Osteoblast (primary cell): ENCODE results near the gene C1QL1. TPM values are rescaled to one million over a fixed set of nuclear protein-coding genes. Genes with fewer than 3 reads are reported as not detected.
A peak's percentile ranks its signal among the peaks of the same experiment; 100 is the strongest.

Experiments used
- DNase-seq: peaks from one replicate; pipeline ENCODE4 v3.0.0; 2011; ENCODE audit warnings: low spot score, mixed read lengths; ENCODE audit not compliant: insufficient read length; ENCODE audit errors: missing footprints
- H2AFZ ChIP-seq: 2 replicates; pipeline ENCODE4 v1.6.0; 2011; ENCODE audit warnings: mild to moderate bottlenecking, low read length
- H3K27ac ChIP-seq: 2 replicates; pipeline ENCODE4 v1.5.1; 2011; ENCODE audit warnings: mild to moderate bottlenecking, low read depth, low read length, moderate library complexity
- H3K27me3 ChIP-seq: 2 replicates; pipeline ENCODE4 v1.6.0; 2012; ENCODE audit warnings: mild to moderate bottlenecking, control low read depth, inconsistent platforms, low read length, moderate library complexity; ENCODE audit not compliant: insufficient read depth
- H3K36me3 ChIP-seq: 2 replicates; pipeline ENCODE4 v1.5.1; 2011; ENCODE audit warnings: mild to moderate bottlenecking, low read length, control low read depth, moderate library complexity; ENCODE audit not compliant: insufficient read depth
- H3K4me1 ChIP-seq: 2 replicates; pipeline ENCODE4 v1.5.1; 2011; ENCODE audit warnings: mild to moderate bottlenecking, low read length, control low read depth, moderate library complexity; ENCODE audit not compliant: insufficient read depth
- H3K4me2 ChIP-seq: 2 replicates; pipeline ENCODE4 v1.6.0; 2011; ENCODE audit warnings: mild to moderate bottlenecking, low read length; ENCODE audit not compliant: insufficient read depth
- H3K4me3 ChIP-seq: fragments of 200-600 bp; sonication (generic); 3 replicates; pipeline ENCODE4 v1.5.1; 2012; ENCODE audit warnings: mild to moderate bottlenecking, low read length, inconsistent platforms; ENCODE audit not compliant: insufficient read depth
- H3K79me2 ChIP-seq: 2 replicates; pipeline ENCODE4 v1.6.0; 2012; ENCODE audit warnings: mild to moderate bottlenecking, low read length, control low read depth, inconsistent platforms; ENCODE audit not compliant: insufficient read depth
- H3K9me3 ChIP-seq: 2 replicates; pipeline ENCODE4 v1.5.1; 2011; ENCODE audit warnings: low read depth, low read length, control low read depth
- H4K20me1 ChIP-seq: 2 replicates; pipeline ENCODE4 v1.6.0; 2012; ENCODE audit warnings: mild to moderate bottlenecking, low read length, control low read depth; ENCODE audit not compliant: insufficient read depth
- total RNA-seq: library from RNA; depleted of rRNA; stranded (reverse); fragments of >200 nt; gene quantifications from 2 replicates; pipeline ENCODE4 v1.2.3, GENCODE V29; 2012
- TF ChIP-seq, protein P1 (sequence below): IDR thresholded peaks from 2 replicates; pipeline ENCODE4 v1.5.1; 2011; ENCODE audit warnings: mild to moderate bottlenecking, low read depth, low read length, moderate library complexity; ENCODE audit errors: extremely low read depth

Gene C1QL1
- total RNA-seq, 1 donor, result under 0.01 TPM

DNA sequence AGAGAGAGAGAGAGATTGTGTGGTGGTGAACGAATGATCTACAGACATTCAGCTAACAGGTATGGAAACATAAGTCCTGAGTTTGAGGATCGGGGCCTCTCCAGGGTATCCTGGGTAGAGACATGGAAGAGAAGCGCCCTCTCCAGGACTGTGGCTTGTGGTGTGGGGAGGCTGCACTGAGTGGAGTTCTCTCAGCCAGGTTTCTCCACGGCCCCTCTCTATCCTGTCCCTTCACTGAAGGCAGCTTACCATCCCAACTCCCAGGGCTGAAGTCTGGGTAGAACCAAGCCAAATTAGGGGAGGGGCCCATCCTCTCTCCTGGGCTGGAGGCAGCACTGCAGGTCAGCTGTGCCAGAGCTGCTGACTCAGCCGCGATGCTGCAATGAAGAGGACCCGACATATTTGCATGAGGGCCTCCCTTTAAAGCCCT, 6.2 kb downstream of the C1QL1 start:
- no peaks in the 10 kb centered on the region for H3K79me2 ChIP-seq
- no peaks in the 10 kb centered on the region for H3K9me3 ChIP-seq
- no peak overlapping the region for H3K4me2 ChIP-seq
- H2AFZ ChIP-seq, result no peak overlapping the region
- peak; percentile 87 for DNase-seq
- no peaks in the 10 kb centered on the region for H3K4me1 ChIP-seq
- H4K20me1 ChIP-seq, result no peaks in the 10 kb centered on the region
- no peak overlapping the region for H3K4me3 ChIP-seq
- no peak overlapping the region for H3K27ac ChIP-seq
- peaks cover 22% of the 10 kb centered on the region for H3K27me3 ChIP-seq
- TF ChIP-seq, protein P1, sequence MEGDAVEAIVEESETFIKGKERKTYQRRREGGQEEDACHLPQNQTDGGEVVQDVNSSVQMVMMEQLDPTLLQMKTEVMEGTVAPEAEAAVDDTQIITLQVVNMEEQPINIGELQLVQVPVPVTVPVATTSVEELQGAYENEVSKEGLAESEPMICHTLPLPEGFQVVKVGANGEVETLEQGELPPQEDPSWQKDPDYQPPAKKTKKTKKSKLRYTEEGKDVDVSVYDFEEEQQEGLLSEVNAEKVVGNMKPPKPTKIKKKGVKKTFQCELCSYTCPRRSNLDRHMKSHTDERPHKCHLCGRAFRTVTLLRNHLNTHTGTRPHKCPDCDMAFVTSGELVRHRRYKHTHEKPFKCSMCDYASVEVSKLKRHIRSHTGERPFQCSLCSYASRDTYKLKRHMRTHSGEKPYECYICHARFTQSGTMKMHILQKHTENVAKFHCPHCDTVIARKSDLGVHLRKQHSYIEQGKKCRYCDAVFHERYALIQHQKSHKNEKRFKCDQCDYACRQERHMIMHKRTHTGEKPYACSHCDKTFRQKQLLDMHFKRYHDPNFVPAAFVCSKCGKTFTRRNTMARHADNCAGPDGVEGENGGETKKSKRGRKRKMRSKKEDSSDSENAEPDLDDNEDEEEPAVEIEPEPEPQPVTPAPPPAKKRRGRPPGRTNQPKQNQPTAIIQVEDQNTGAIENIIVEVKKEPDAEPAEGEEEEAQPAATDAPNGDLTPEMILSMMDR, result peak; percentile 12
- no peaks in the 10 kb centered on the region for H3K36me3 ChIP-seq

DNA sequence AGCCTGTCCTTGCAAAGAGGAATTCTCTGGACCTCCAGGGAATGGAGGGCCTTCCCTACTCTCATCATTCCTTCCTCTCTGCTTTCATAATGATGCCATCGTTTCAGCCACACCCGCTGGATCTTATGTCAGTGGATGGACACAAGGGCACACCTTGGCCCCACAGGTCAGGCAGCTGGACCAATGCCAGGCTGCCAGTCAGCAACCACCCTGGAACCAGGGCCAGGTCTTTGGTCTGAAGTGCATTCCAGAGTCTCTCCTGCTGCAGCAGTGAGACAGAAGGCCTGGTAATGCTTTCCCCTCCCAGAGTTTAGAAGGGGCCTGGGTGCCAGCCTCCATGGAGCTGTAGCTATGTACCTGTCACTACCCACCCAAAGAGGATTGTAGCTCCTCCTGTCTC, 7.4 kb downstream of the C1QL1 start:
- TF ChIP-seq, protein P1, result no peak
- no peak overlapping the region for H3K4me3 ChIP-seq
- H2AFZ ChIP-seq, result no peak overlapping the region
- no peaks in the 10 kb centered on the region for H3K79me2 ChIP-seq
- no peaks in the 10 kb centered on the region for H4K20me1 ChIP-seq
- no peaks in the 10 kb centered on the region for H3K9me3 ChIP-seq
- DNase-seq, result no peak
- H3K27ac ChIP-seq, result no peak overlapping the region
- peaks cover 11% of the 10 kb centered on the region for H3K27me3 ChIP-seq
- H3K4me1 ChIP-seq, result no peaks in the 10 kb centered on the region
- H3K36me3 ChIP-seq, result no peaks in the 10 kb centered on the region
- H3K4me2 ChIP-seq, result no peak overlapping the region

DNA sequence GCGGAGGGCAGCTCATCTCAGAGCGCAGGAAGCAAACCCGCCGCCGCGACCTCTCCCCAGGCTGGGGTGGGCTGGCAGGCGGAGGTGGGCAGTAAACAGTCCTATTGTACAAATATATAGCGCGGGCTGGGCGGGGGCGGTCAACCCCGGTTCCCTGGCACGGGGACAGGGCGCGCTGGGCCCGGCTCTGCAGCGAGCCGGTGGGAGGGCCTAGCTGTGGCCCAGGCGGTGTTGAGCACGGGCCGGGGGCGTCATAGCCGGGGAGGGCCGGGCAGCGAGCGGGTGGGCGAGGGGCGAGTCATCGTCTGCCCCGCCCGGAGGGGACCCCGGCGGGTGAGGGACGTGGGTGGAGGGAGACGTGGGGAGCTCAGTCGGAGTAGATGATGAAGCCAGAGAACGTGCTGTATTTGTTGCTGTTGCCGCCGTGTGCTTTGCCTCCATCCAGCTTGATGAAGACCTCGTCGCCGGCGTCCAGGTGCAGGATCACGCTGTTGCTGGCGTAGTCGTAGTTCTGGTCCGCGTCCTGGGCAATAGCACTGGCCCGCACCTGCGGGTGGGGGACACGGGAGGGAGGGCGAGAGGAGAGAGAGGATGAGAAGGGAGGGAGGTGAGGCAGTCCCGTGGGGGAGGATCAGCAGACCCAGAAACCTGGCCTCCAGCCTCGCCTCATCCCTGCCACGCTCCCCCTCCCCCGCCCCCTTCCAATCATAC, 8.1 kb downstream of the C1QL1 start:
- peaks cover 6% of the 10 kb centered on the region for H3K27me3 ChIP-seq
- peak overlapping the region; percentile 39 for H3K4me3 ChIP-seq
- H4K20me1 ChIP-seq, result no peaks in the 10 kb centered on the region
- no peaks in the 10 kb centered on the region for H3K79me2 ChIP-seq
- H3K36me3 ChIP-seq, result no peaks in the 10 kb centered on the region
- no peaks in the 10 kb centered on the region for H3K9me3 ChIP-seq
- H3K4me2 ChIP-seq, result peak overlapping the region; percentile 44
- no peak overlapping the region for H3K27ac ChIP-seq
- no peaks in the 10 kb centered on the region for H3K4me1 ChIP-seq
- peak overlapping the region; percentile 47 for H2AFZ ChIP-seq
- DNase-seq, result peak; percentile 73
- TF ChIP-seq, protein P1, result no peak

DNA sequence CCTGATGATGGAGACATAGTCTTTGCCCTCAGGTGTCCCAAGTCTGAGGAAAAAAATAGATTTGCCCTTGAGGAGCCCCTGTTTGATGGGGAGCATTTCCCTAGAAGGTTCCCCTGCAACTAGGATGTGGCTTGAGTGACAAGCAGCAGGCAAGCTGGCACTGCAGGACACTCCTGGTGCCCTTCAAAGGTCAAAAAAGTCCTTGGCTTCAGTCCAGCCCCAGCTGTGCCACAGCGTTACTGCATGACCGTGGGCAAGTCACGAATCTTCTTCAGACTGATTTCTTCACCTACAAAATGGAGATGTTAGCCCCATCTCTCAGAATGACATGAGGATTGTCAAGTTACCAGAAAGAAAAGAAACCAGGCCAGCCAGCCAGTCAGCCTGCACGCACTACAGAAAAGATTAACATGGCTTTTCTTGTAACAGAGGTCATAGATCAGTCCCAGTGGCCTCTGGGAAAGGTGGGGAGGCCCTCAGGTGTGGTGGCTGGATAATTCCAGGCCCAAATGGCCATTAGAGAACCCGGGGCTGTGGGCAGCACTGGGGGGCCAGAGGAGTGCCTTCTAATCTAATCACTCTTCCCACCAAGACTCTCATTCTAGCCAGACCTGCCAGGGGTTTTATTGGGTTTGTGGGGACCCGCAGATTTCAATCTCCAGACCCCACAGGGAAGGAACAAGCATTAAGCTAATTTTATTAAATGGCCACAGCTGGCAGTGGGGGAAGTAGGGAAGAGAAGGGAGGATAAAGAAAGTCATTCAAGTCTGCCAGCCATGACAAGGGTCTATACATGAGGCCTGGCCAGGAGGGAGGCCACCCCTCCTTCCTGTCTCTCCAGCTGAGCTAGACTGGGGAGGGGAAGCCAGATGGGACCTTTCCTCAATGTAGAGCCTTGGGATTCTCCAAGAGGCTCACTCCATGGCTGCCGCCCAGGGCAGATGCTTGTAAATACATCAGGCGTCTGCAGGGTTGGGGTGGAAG, 10.8 kb downstream of the C1QL1 start:
- peak; percentile 76 for DNase-seq
- H3K4me2 ChIP-seq, result no peak overlapping the region
- peaks cover 2% of the 10 kb centered on the region for H3K27me3 ChIP-seq
- no peak overlapping the region for H3K4me3 ChIP-seq
- H2AFZ ChIP-seq, result no peak overlapping the region
- H3K4me1 ChIP-seq, result no peaks in the 10 kb centered on the region
- no peaks in the 10 kb centered on the region for H3K9me3 ChIP-seq
- H3K36me3 ChIP-seq, result no peaks in the 10 kb centered on the region
- H3K27ac ChIP-seq, result no peak overlapping the region
- no peaks in the 10 kb centered on the region for H4K20me1 ChIP-seq
- TF ChIP-seq, protein P1, result no peak
- H3K79me2 ChIP-seq, result no peaks in the 10 kb centered on the region
